ENCODE measurements around the gene RNPC3. TPM values are rescaled to one million over a fixed set of nuclear protein-coding genes. Genes with fewer than 3 reads are reported as not detected.

The RNPC3 gene
- total and polyA plus RNA-seq, 2 experiments from 2014 or later: 13.4 to 38.2 TPM

GRCh38 chr1:103516693-103517092 is 8.8 kb upstream of the RNPC3 start:
- Mint-ChIP-seq H3K4me1 (peaks cover 3% of the 10 kb centered on the region; the same call in 1 of the 3 replicates), H3K27me3 (ENCODE audit: insufficient read depth, low read depth, poor library complexity) (peaks cover 2% of the 10 kb centered on the region), H3K4me3 (no peak overlapping the region), H3K36me3 (ENCODE audit: low read depth) (peaks cover 4% of the 10 kb centered on the region; the same call in 1 of the 3 replicates), H3K9me3 (no peaks in the 10 kb centered on the region), H3K27ac (no peak overlapping the region)
- ATAC-seq (no peak), DNase-seq (ENCODE audit: low spot score) (no peak)
- Histone ChIP-seq H3K4me3 (no peak overlapping the region), H3K4me1 (ENCODE audit: insufficient read depth) (no peaks in the 10 kb centered on the region), H3K4me2 (no peak overlapping the region), H3K27me3 (ENCODE audit: insufficient read depth) (no peaks in the 10 kb centered on the region), H4K20me1 (replicated peaks; ENCODE audit: insufficient read depth) (no peaks in the 10 kb centered on the region), H3F3A (replicated peaks; ENCODE audit: low read depth) (no peaks in the 10 kb centered on the region), H3K9me2 (ENCODE audit: insufficient read depth) (no peaks in the 10 kb centered on the region), H3K79me2 (replicated peaks; ENCODE audit: insufficient read depth) (no peaks in the 10 kb centered on the region), H2AFZ (no peak overlapping the region), H3K27ac (ENCODE audit: low read depth) (no peak overlapping the region), H3K36me3 (ENCODE audit: insufficient read depth) (no peaks in the 10 kb centered on the region)
- no peak for TF ChIP-seq EZH2phosphoT487 (IDR thresholded peaks at IDR 0.05; ENCODE audit: unreplicated experiment)
- no peak for TF ChIP-seq JUNB (IDR thresholded peaks at IDR 0.05; ENCODE audit: unreplicated experiment)
- TF ChIP-seq ZNF331 (CRISPR knock-in tag; IDR thresholded peaks at IDR 0.05; ENCODE audit: low read depth): no peak
- TF ChIP-seq ETS1 (IDR thresholded peaks at IDR 0.05): no peak
- no peak for TF ChIP-seq POLR2AphosphoS5 (IDR thresholded peaks at IDR 0.05; ENCODE audit: low read depth)
- no peak for TF ChIP-seq CTCF (conservative IDR thresholded peaks at IDR 0.05; ENCODE audit: low read depth in 2 of 2)
- TF ChIP-seq ZNF114 (CRISPR knock-in tag; IDR thresholded peaks at IDR 0.05): no peak
- no peak for TF ChIP-seq ZNF462 (CRISPR knock-in tag; IDR thresholded peaks at IDR 0.05)
